Lower lobe of right lung (tissue), 2 donors: ENCODE data around the gene CD300E. TPM values are rescaled to one million over a fixed set of nuclear protein-coding genes. Genes with fewer than 3 reads are reported as not detected.
"Not testable (repeated sequence)": the region's sequence is repeated elsewhere in the genome, so short reads cannot be mapped to it uniquely, and the experiment has no call there.

Experiments
- ATAC-seq, 2 donors: fragments of 200-7000 bp; cut with Tn5 transposase; one replicate each; pipeline ENCODE4 v1.9.1; 2020 to 2022; ENCODE audit warnings: mild to moderate bottlenecking in 2 of 2, moderate library complexity in 2 of 2
- DNase-seq: peaks from one replicate; pipeline ENCODE4 v3.0.0-alpha.2; 2020
- H3K27ac ChIP-seq: fragments of 200-600 bp; one replicate; pipeline ENCODE4 v1.8.0; 2022
- H3K27me3 ChIP-seq: fragments of 200-600 bp; one replicate; pipeline ENCODE4 v1.8.0; 2022; ENCODE audit warnings: low read depth
- H3K36me3 ChIP-seq: fragments of 200-600 bp; one replicate; pipeline ENCODE4 v1.8.0; 2022; ENCODE audit warnings: mild to moderate bottlenecking
- H3K4me1 ChIP-seq: fragments of 200-600 bp; one replicate; pipeline ENCODE4 v1.8.0; 2022
- H3K4me3 ChIP-seq: fragments of 200-600 bp; one replicate; pipeline ENCODE4 v1.8.0; 2022; ENCODE audit warnings: mild to moderate bottlenecking
- H3K9me3 ChIP-seq: fragments of 200-600 bp; one replicate; pipeline ENCODE4 v1.8.0; 2022
- intact Hi-C: fragments of 100-400 bp; cut with DNase I; formaldehyde crosslinking; loops from one replicate; pipeline ENCODE4 v1.11.0; 2022
- total RNA-seq: library from RNA; stranded (reverse); fragmentation: NEBNext Ultra II Directional; extraction: Animal tissue kit (Norgen Biotek cat#: 25700); gene quantifications from one replicate; pipeline ENCODE4 v1.2.1, GENCODE V29; 2021
- TF ChIP-seq, protein P1 (sequence below): fragments of 200-600 bp; IDR thresholded peaks from one replicate; pipeline ENCODE4 v1.8.0; 2022; ENCODE audit warnings: antibody characterized with exemption, mild to moderate bottlenecking
- donor health status: DM: no; HTN: yes; CAD: no; lungs with severe emphysema.

Gene CD300E
- total RNA-seq, 1 donor from 2014 or later = 7.3 TPM

DNA sequence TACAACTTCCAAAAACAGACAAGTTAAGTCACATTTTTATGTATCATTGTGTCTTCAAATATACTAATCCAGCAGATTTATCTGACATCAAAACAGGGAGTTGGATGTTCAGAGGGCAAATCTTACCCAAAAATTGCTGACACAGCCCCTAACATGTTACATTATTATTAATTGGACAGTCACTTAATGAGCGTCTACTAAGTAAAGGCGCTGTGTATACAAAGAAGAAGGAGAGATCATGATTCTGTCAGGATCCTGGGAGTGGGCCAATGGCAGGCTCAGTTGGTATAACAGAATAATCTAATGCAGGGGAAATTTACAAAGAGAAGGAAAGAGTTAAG lies 18.4 kb upstream of the CD300E start:
- ATAC-seq = no peak

DNA sequence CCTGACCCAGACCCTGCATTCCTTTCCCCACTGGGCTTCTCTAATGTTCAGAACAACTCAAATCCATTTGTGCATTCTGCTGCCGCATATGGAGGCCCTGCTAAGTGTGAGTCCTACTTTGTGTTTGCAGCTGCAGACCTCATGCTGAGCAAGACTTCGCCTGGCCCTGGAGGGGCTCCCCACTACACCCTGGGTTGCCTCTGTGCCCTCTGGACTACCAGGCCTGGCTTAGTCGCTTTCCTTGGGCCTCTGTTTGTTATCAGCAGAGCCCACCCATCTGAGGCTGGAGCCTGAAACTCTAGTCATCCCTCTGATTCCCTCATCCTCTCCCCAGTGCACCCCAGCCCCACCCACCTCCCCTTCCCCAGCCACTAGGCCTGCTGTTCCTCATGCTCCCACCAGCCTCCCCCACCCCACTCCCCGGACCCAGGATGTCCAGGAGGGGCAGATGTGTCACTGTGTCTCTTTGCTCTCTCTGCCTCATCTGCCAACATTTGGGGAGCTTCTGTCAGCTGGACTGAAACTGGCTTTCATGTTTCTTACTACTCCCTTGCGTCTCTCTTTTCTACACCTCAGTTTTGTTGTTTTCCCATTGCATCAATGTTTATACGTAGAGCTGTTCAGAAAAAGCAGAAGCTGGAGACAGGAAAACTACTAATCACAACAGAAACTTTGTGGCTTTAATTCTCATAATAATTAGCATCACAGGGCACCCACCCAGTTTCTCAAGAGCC lies 17.9 kb upstream of the CD300E start:
- peak in 1 of 2 donors; percentile 15 for ATAC-seq
- H3K27ac ChIP-seq = no peak overlapping the region
- TF ChIP-seq, protein P1, sequence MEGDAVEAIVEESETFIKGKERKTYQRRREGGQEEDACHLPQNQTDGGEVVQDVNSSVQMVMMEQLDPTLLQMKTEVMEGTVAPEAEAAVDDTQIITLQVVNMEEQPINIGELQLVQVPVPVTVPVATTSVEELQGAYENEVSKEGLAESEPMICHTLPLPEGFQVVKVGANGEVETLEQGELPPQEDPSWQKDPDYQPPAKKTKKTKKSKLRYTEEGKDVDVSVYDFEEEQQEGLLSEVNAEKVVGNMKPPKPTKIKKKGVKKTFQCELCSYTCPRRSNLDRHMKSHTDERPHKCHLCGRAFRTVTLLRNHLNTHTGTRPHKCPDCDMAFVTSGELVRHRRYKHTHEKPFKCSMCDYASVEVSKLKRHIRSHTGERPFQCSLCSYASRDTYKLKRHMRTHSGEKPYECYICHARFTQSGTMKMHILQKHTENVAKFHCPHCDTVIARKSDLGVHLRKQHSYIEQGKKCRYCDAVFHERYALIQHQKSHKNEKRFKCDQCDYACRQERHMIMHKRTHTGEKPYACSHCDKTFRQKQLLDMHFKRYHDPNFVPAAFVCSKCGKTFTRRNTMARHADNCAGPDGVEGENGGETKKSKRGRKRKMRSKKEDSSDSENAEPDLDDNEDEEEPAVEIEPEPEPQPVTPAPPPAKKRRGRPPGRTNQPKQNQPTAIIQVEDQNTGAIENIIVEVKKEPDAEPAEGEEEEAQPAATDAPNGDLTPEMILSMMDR = no peak
- H3K27me3 ChIP-seq = peaks cover 20% of the 10 kb centered on the region
- no peaks in the 10 kb centered on the region for H3K9me3 ChIP-seq
- H3K4me3 ChIP-seq = no peak overlapping the region
- no peak for DNase-seq
- no peaks in the 10 kb centered on the region for H3K36me3 ChIP-seq
- H3K4me1 ChIP-seq = peaks cover 10% of the 10 kb centered on the region
- intact Hi-C loops = no loop called here

More for the DNA sequence above, 18.4 kb upstream of the CD300E start:
- no peak for DNase-seq
- Histone ChIP-seq H3K4me3 (no peak overlapping the region), H3K4me1 (peaks cover 10% of the 10 kb centered on the region), H3K36me3 (no peaks in the 10 kb centered on the region), H3K27ac (no peak overlapping the region), H3K27me3 (peaks cover 20% of the 10 kb centered on the region), H3K9me3 (no peaks in the 10 kb centered on the region)
- intact Hi-C loops = no loop called here
- TF ChIP-seq, protein P1 = no peak

DNA sequence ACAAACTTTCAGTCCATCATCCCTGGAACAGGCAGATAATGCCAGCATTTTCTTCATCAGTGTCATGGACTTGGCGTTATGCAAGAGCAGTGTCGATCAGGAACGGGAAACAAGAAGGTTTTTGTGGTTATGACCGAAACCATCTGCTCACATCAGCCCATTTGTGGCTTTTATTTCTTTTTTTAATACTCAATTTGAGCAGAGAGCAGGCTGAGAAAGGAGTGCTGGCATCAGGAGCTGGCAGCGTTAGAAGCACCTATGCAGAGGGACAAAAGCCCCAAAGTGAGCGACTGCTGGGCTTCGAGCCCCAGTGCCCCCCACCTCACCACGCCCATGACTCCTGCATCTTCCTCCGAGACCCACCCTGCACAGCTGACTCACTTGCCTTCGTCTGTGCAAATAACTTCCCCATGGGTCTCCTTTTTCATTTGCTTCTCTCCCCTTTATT lies 16.2 kb upstream of the CD300E start:
- Histone ChIP-seq H3K36me3 (no peaks in the 10 kb centered on the region), H3K4me3 (no peak overlapping the region), H3K27ac (no peak overlapping the region), H3K9me3 (no peaks in the 10 kb centered on the region), H3K4me1 (peaks cover 10% of the 10 kb centered on the region), H3K27me3 (peaks cover 30% of the 10 kb centered on the region)
- peak; percentile 51 for DNase-seq
- intact Hi-C loops = no loop called here
- peak; percentile 52 to 56 for ATAC-seq
- TF ChIP-seq, protein P1 = no peak

DNA sequence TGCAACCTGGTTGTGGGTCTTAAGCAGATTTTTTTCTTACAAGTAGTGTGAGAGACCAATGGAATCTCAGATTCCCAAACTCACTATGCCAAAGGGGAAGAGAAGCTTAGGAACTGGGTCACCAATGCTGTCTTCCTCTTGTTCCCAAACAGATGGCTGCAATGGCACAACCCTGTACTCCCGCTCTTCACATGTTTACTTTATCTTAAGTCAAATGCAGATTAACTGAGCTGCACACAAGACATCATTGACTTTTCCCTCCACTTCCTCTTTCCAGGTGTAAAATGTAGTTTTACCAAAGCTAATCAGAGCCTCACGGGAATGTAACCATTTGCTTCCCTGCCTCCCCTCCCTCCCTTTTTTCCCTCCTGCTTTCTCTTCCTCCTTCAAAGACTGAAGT lies 14.4 kb upstream of the CD300E start:
- TF ChIP-seq, protein P1 = no peak
- Histone ChIP-seq H3K9me3 (no peaks in the 10 kb centered on the region), H3K27ac (no peak overlapping the region), H3K4me3 (no peak overlapping the region), H3K4me1 (peaks cover 10% of the 10 kb centered on the region), H3K27me3 (peaks cover 31% of the 10 kb centered on the region), H3K36me3 (no peaks in the 10 kb centered on the region)
- DNase-seq (no peak), ATAC-seq (no peak)
- intact Hi-C loops = no loop called here

DNA sequence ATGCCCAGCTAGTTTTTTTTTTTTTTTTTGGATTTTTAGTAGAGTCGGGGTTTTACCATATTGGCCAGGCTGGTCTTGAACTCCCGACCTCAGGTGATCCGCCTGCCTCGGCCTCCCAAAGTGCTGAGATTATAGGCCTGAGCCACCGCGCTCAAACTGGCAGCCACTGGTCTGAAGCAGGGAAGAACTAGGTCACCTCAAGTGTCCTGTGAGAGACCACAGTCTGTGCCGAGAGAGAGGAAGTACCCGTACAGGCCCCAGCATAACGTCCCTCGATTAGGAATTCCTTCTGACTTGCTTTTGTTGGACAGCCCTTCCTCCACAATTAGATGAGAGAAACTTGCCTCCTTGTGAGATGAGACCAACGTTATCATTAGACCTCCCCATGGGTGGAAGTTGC lies 13.7 kb upstream of the CD300E start:
- ATAC-seq (no peak), DNase-seq (no peak)
- TF ChIP-seq, protein P1 = no peak
- intact Hi-C loops = no loop called here
- no peaks in the 10 kb centered on the region for H3K36me3 ChIP-seq
- H3K4me3 ChIP-seq = no peak overlapping the region
- peaks cover 26% of the 10 kb centered on the region for H3K27me3 ChIP-seq
- no peak overlapping the region for H3K27ac ChIP-seq
- no peaks in the 10 kb centered on the region for H3K9me3 ChIP-seq
- H3K4me1 ChIP-seq = peaks cover 11% of the 10 kb centered on the region

DNA sequence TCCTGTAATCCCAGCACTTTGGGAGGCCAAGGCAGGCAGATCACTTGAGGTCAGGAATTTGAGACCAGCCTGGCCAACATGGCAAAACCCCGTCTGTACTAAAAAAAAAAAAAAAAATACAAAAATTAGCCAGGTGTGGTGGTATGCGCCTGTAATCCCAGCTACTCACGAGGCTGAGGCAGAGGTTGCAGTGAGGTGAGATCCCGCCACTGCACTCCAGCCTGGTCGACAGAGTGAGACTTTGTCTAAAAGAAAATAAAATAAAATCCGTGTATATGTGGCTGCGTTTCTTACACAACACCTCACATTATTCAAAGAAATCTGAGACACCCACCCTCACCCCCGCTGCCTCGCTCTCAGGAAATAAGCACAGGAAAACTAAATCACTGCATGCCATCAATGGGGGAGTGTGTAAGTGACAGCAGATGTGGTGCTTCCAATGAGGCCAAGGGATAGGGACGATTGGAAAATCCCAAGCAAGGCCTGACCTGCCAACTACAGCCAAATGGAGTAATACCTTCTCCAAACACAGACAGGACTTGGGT lies 13.1 kb upstream of the CD300E start:
- H3K4me3 ChIP-seq, H3K36me3 ChIP-seq, DNase-seq, intact Hi-C loops, H3K9me3 ChIP-seq, ATAC-seq, H3K27ac ChIP-seq: not testable (repeated sequence)
- peaks cover 26% of the 10 kb centered on the region for H3K27me3 ChIP-seq
- peaks cover 15% of the 10 kb centered on the region for H3K4me1 ChIP-seq
